ENCODE data around the gene STAM.

GRCh38 chr10:17649836-17650235, 5.9 kb downstream of the STAM start:
- no peak for TF ChIP-seq CTCF (IDR thresholded peaks at IDR 0.05)
- TF ChIP-seq POLR2A (IDR thresholded peaks at IDR 0.05) = no peak

Measured in vagina (tissue), 2 donors.